Esophagus squamous epithelium (tissue), 4 donors: Measurements from ENCODE around the gene EOLA1.

ENCODE experiments used
- CTCF ChIP-seq, 6 experiments: fragments of 450-650 bp in 4 of 6; fragments of 200-600 bp in 2 of 6; sonication (generic) in 2 of 6; IDR thresholded peaks; one replicate each; pipeline ENCODE4 v1.5.1; 2016 to 2019; ENCODE audit warnings: antibody characterized with exemption in 6 of 6, mild to moderate bottlenecking in 4 of 6, moderate library complexity in 4 of 6
- POLR2A ChIP-seq, 4 donors: fragments of 450-650 bp; IDR thresholded peaks; one replicate each; pipeline ENCODE4 v1.6.1; 2017; ENCODE audit warnings: antibody characterized with exemption in 4 of 4, mild to moderate bottlenecking in 4 of 4, moderate library complexity in 3 of 4

GRCh38 chrX:149567621-149568417 lies 27.0 kb downstream of the EOLA1 start:
- no peak for TF ChIP-seq CTCF (IDR thresholded peaks at IDR 0.05)
- TF ChIP-seq POLR2A (IDR thresholded peaks at IDR 0.05), result no peak
